IMR-90 (cell line): ENCODE results near the gene PNKP. TPM values are rescaled to one million over a fixed set of nuclear protein-coding genes. Genes with fewer than 3 reads are reported as not detected.

ENCODE experiments used
- ATAC-seq: fragments of 200-7000 bp; cut with Tn5 transposase; 2 replicates; pipeline ENCODE4 v1.9.1; 2020; ENCODE audit warnings: low read depth, mild to moderate bottlenecking, moderate library complexity
- BruUV-seq: library from RNA; stranded (reverse); fragments of 400-500 nt; replicated peaks from 2 replicates; lab custom pipeline; 2021; lab: Mats Ljungman, UMichigan
- CTCF ChIA-PET: fragments of 300-600 bp; formaldehyde crosslinking; extraction: SDS; loops from one replicate; lab custom pipeline; 2021; ENCODE audit warnings: antibody characterized with exemption; lab: Yijun Ruan, JAX
- POLR2A ChIA-PET: fragments of 300-600 bp; sonication (Branson Sonifier 250); formaldehyde crosslinking; loops from one replicate; lab custom pipeline; 2022; ENCODE audit warnings: antibody characterized with exemption; ENCODE audit not compliant: unreplicated experiment; lab: Charles Lee
- DNase-seq: peaks from one replicate; pipeline ENCODE4 v3.0.0; 2013
- H2AFZ ChIP-seq: replicated peaks from 2 replicates; pipeline ENCODE3; 2013; ENCODE audit warnings: low read length, mild to moderate bottlenecking; ENCODE audit not compliant: poor library complexity
- H2AK5ac ChIP-seq: 2 replicates; pipeline ENCODE4 v1.6.1; 2013; ENCODE audit warnings: low read depth, low read length, inconsistent platforms
- H2AK9ac ChIP-seq: replicated peaks from 2 replicates; pipeline ENCODE3; 2013; ENCODE audit warnings: mild to moderate bottlenecking, low read depth, low read length, moderate library complexity; ENCODE audit not compliant: poor library complexity
- H2BK120ac ChIP-seq: 2 replicates; pipeline ENCODE4 v1.6.1; 2013; ENCODE audit warnings: low read depth, low read length, inconsistent platforms
- H2BK15ac ChIP-seq: 3 replicates; pipeline ENCODE4 v1.6.1; 2013; ENCODE audit warnings: low read depth, low read length, inconsistent platforms
- H2BK20ac ChIP-seq: 2 replicates; pipeline ENCODE4 v1.6.1; 2013; ENCODE audit warnings: low read depth, mild to moderate bottlenecking, inconsistent platforms, low read length, moderate library complexity
- H2BK5ac ChIP-seq: 2 replicates; pipeline ENCODE4 v1.6.1; 2013; ENCODE audit warnings: mild to moderate bottlenecking, low read depth, low read length, inconsistent platforms; ENCODE audit not compliant: poor library complexity, severe bottlenecking
- H3K14ac ChIP-seq: replicated peaks from 2 replicates; pipeline ENCODE4 v1.6.1; 2013; ENCODE audit warnings: low read depth, low read length, inconsistent platforms
- H3K18ac ChIP-seq: 2 replicates; pipeline ENCODE4 v1.6.1; 2013; ENCODE audit warnings: low read depth, low read length, control low read depth
- H3K23ac ChIP-seq: 2 replicates; pipeline ENCODE4 v1.6.1; 2013; ENCODE audit warnings: low read depth, low read length, inconsistent platforms
- H3K27ac ChIP-seq: 2 replicates; pipeline ENCODE4 v1.5.1; 2013; ENCODE audit warnings: mild to moderate bottlenecking, control low read depth, low read length; ENCODE audit not compliant: insufficient read depth
- H3K27me3 ChIP-seq: 2 replicates; pipeline ENCODE4 v1.6.1; 2013; ENCODE audit warnings: low read length; ENCODE audit not compliant: control insufficient read depth, insufficient read depth
- H3K36me3 ChIP-seq: 2 replicates; pipeline ENCODE4 v1.6.1; 2013; ENCODE audit warnings: low read length, mixed read lengths; ENCODE audit not compliant: control insufficient read depth, insufficient read depth
- H3K4ac ChIP-seq: 2 replicates; pipeline ENCODE4 v1.6.1; 2013; ENCODE audit warnings: low read depth, low read length, inconsistent platforms
- H3K4me1 ChIP-seq: 2 replicates; pipeline ENCODE4 v1.6.1; 2013; ENCODE audit warnings: low read length, mixed read lengths; ENCODE audit not compliant: control insufficient read depth, insufficient read depth
- H3K4me2 ChIP-seq: 2 replicates; pipeline ENCODE4 v1.6.1; 2013; ENCODE audit warnings: low read depth, mild to moderate bottlenecking, control low read depth, low read length, moderate library complexity
- H3K4me3 ChIP-seq: 2 replicates; pipeline ENCODE4 v1.5.1; 2013; ENCODE audit warnings: low read depth, mild to moderate bottlenecking, control low read depth, low read length, moderate library complexity; ENCODE audit not compliant: insufficient read depth
- H3K56ac ChIP-seq: 2 replicates; pipeline ENCODE4 v1.6.1; 2013; ENCODE audit warnings: low read length, inconsistent platforms; ENCODE audit not compliant: insufficient read depth; ENCODE audit errors: extremely low read depth
- H3K79me1 ChIP-seq, 2 experiments: 2 replicates each; pipeline ENCODE4 v1.6.1; 2013; ENCODE audit warnings: low read length in 2 of 2, inconsistent platforms in 1 of 2, low read depth in 1 of 2
- H3K9ac ChIP-seq: 2 replicates; pipeline ENCODE4 v1.6.1; 2013; ENCODE audit warnings: low read depth, low read length, control low read depth
- H3K9me1 ChIP-seq: 2 replicates; pipeline ENCODE4 v1.6.1; 2013; ENCODE audit warnings: low read length, inconsistent platforms; ENCODE audit not compliant: insufficient read depth
- H3K9me3 ChIP-seq: 2 replicates; pipeline ENCODE4 v1.6.1; 2013; ENCODE audit warnings: low read length; ENCODE audit not compliant: control insufficient read depth, insufficient read depth
- H4K20me1 ChIP-seq: 2 replicates; pipeline ENCODE4 v1.6.1; 2013; ENCODE audit warnings: low read length, inconsistent platforms; ENCODE audit not compliant: insufficient read depth
- H4K5ac ChIP-seq: 2 replicates; pipeline ENCODE4 v1.6.1; 2013; ENCODE audit warnings: mild to moderate bottlenecking, low read depth, low read length, control low read depth
- H4K8ac ChIP-seq, 2 experiments: 2 replicates each; pipeline ENCODE4 v1.6.1; 2013; ENCODE audit warnings: low read depth in 2 of 2, low read length in 2 of 2, control low read depth in 1 of 2, inconsistent platforms in 1 of 2
- H4K91ac ChIP-seq: 2 replicates; pipeline ENCODE4 v1.6.1; 2013; ENCODE audit warnings: low read depth, low read length, inconsistent platforms; ENCODE audit not compliant: insufficient read depth
- BHLHE40 ChIP-seq: fragments of 150-350 bp; IDR thresholded peaks from 2 replicates; pipeline ENCODE4 v1.6.1; 2016; ENCODE audit warnings: mild to moderate bottlenecking, low read depth, low read length
- ELK1 ChIP-seq: fragments of 150-350 bp; IDR thresholded peaks from 2 replicates; pipeline ENCODE4 v1.6.1; 2016; ENCODE audit warnings: low read depth, mild to moderate bottlenecking, low read length, moderate library complexity, borderline replicate concordance
- POLR2A ChIP-seq: IDR thresholded peaks from 2 replicates; pipeline ENCODE4 v1.6.1; 2012; ENCODE audit warnings: mild to moderate bottlenecking, low read depth, low read length
- RAD21 ChIP-seq: IDR thresholded peaks from 2 replicates; pipeline ENCODE4 v1.6.1; 2012; ENCODE audit warnings: low read length, improper control_type of control experiment
- RCOR1 ChIP-seq: IDR thresholded peaks from 2 replicates; pipeline ENCODE4 v1.6.1; 2012; ENCODE audit warnings: mild to moderate bottlenecking, low read length, improper control_type of control experiment; ENCODE audit not compliant: insufficient replicate concordance
- SMC3 ChIP-seq: fragments of 150-350 bp; IDR thresholded peaks from 2 replicates; pipeline ENCODE4 v1.6.1; 2016; ENCODE audit warnings: low read depth, mild to moderate bottlenecking, antibody characterized with exemption, low read length, moderate library complexity
- WGBS, 2 experiments: methylation state at CpG; one replicate each; pipeline versions ENCODE4 v1.1.5 to v1.1.7; 2013; ENCODE audit warnings: missing lambda C conversion rate in 2 of 2; ENCODE audit not compliant: insufficient read length in 1 of 2; ENCODE audit errors: extremely low coverage in 2 of 2; 5-methylcytosine and 5-hydroxymethylcytosine counted together
- dilution Hi-C: fragments of 300-500 bp; cut with HindIII; formaldehyde crosslinking; loops from one replicate; pipeline ENCODE4 v1.14.3; 2018; ENCODE audit warnings: low sequenced_read_pairs; ENCODE audit not compliant: unreplicated experiment
- in situ Hi-C: fragments of 300-500 bp; cut with MboI; formaldehyde crosslinking; loops from 3 replicates; pipeline ENCODE4 v1.14.3; 2019; ENCODE audit warnings: low sequenced_read_pairs, inconsistent platforms, mixed read lengths
- intact Hi-C: fragments of 100-400 bp; cut with micrococcal nuclease; formaldehyde crosslinking; loops from 2 replicates; pipeline ENCODE4 v1.10.0; 2022
- polyA plus RNA-seq, 3 experiments: library from polyadenylated mRNA; depleted of rRNA; stranded (reverse); fragments of >200 nt; gene quantifications; 2 replicates each; pipeline ENCODE4 v1.2.3, GENCODE V29; 2012; ENCODE audit warnings: low replicate concordance in 1 of 3
- total RNA-seq: library from RNA; depleted of rRNA; stranded (reverse); fragments of >200 nt; gene quantifications from 2 replicates; pipeline ENCODE4 v1.2.3, GENCODE V29; 2012

PNKP gene
- total and polyA plus RNA-seq, 2 of the 4 experiments (the other 2 are of a cell fraction), result 14.2 to 25.0 TPM

DNA sequence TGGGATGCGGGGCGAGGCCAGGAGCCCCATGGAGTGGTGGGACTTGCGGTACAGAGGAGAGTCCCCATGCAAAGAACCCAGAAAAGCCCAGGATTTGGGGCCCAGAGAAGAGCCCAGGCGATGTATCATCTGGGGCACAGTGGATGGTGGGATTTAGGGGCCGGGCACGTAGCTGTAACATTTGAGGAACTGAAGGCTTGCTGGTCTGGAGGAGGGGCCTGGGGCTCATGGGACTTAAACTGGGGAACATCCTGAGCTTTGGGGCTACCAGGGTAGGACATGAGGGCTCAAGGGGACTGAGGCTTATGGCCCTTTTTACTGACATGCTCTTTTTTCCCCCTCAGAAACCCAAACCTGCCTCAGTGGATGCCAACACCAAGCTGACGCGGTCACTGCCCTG, 35.8 kb downstream of the PNKP start:
- DNase-seq (no peak), ATAC-seq (no peak)
- peaks cover 18% of the 10 kb centered on the region for H4K20me1 ChIP-seq
- H3K18ac ChIP-seq, result no peak overlapping the region
- peaks cover 0 to 22% of the 10 kb centered on the region in 2 experiments; a peak in 2 of 4 replicates for H3K79me1 ChIP-seq
- H3K9me3 ChIP-seq, result no peaks in the 10 kb centered on the region
- TF ChIP-seq BHLHE40 (no peak), ELK1 (no peak), POLR2A (no peak), RAD21 (no peak), SMC3 (no peak), RCOR1 (no peak)
- no peak overlapping the region for H3K9ac ChIP-seq
- H3K4me3 ChIP-seq, result no peak overlapping the region
- H4K5ac ChIP-seq, result no peak overlapping the region
- in situ Hi-C loops, result no loop called here
- ChIA-PET CTCF (no interaction called here), POLR2A (no interaction called here)
- no peak overlapping the region for H2BK15ac ChIP-seq
- no peak overlapping the region for H3K4ac ChIP-seq
- WGBS, 2 experiments, result 91% methylated on average over 3 of the region's 8 CpGs; no CpG with 5 or more reads in 1 of the 2 experiments
- H3K27me3 ChIP-seq, result no peaks in the 10 kb centered on the region
- H3K23ac ChIP-seq, result no peak overlapping the region
- H3K56ac ChIP-seq, result no peak overlapping the region
- no peak overlapping the region for H2BK5ac ChIP-seq
- peaks cover 73% of the 10 kb centered on the region for H3K36me3 ChIP-seq
- no peak overlapping the region for H3K27ac ChIP-seq
- H2BK20ac ChIP-seq, result no peak overlapping the region
- H2AK5ac ChIP-seq, result no peak overlapping the region
- no peak overlapping the region for H2AK9ac ChIP-seq
- no peak overlapping the region for H2AFZ ChIP-seq
- H4K91ac ChIP-seq, result no peak overlapping the region
- no peaks in the 10 kb centered on the region for H3K4me1 ChIP-seq
- no TSS peak for BruUV-seq
- no peak overlapping the region for H2BK120ac ChIP-seq
- intact Hi-C loops, result no loop called here
- no peak overlapping the region for H3K14ac ChIP-seq
- H3K9me1 ChIP-seq, result peaks cover 3% of the 10 kb centered on the region; the same call in 1 of the 2 replicates
- dilution Hi-C loops, result no loop called here
- no peak overlapping the region for H3K4me2 ChIP-seq
- no peak overlapping the region for H4K8ac ChIP-seq
